ENCODE measurements around the gene LPAR3.

Gene LPAR3

DNA sequence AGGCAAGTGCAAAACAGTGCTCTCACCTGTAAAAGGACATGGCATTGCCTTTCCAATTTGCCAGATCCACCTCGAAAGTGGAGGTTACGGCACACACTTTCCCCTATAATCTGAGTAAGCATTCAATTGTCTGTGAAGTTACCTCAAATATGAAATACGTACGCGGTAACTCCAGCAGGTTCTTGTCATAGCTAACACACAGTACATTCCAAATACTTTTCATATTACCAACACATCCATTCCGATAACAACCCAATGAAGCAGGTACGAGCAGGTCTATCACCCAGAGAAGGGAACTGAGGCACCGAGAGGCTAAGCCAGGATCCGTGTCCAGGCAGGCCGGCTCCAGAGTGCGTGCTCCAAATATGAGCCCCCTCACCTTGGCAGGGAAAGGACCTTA, 46.8 kb upstream of the LPAR3 start:
- no peaks in the 10 kb centered on the region for H3K9me2 ChIP-seq (replicated peaks; ENCODE audit: control insufficient read depth, low read length)
- peaks cover 20% of the 10 kb centered on the region for H3K36me3 ChIP-seq (ENCODE audit: control insufficient read depth, low read length)
- H3K27ac ChIP-seq (ENCODE audit: low read depth, low read length), result no peak overlapping the region
- H3K27me3 ChIP-seq (ENCODE audit: control insufficient read depth, low read length), result no peaks in the 10 kb centered on the region
- H3K4me1 ChIP-seq (ENCODE audit: control insufficient read depth, low read length), result peaks cover 3% of the 10 kb centered on the region
- no peaks in the 10 kb centered on the region for H4K20me1 ChIP-seq (ENCODE audit: control insufficient read depth, insufficient read depth, low read depth, low read length)
- no peak overlapping the region for H3K4me3 ChIP-seq (ENCODE audit: low read length)
- H3K9me3 ChIP-seq (ENCODE audit: control insufficient read depth, insufficient read depth, low read length), result no peaks in the 10 kb centered on the region
- 0 out of 2 replicates have a peak, but pooled peaks cover 3% of the 10 kb centered on the region for H3F3A ChIP-seq (ENCODE audit: control insufficient read depth, insufficient read depth)
- no peaks in the 10 kb centered on the region for H3K79me2 ChIP-seq (ENCODE audit: control insufficient read depth, low read length)
- no peak for TF ChIP-seq EZH2phosphoT487 (IDR thresholded peaks at IDR 0.05; ENCODE audit: borderline replicate concordance, low read length)
- TF ChIP-seq, protein P1, sequence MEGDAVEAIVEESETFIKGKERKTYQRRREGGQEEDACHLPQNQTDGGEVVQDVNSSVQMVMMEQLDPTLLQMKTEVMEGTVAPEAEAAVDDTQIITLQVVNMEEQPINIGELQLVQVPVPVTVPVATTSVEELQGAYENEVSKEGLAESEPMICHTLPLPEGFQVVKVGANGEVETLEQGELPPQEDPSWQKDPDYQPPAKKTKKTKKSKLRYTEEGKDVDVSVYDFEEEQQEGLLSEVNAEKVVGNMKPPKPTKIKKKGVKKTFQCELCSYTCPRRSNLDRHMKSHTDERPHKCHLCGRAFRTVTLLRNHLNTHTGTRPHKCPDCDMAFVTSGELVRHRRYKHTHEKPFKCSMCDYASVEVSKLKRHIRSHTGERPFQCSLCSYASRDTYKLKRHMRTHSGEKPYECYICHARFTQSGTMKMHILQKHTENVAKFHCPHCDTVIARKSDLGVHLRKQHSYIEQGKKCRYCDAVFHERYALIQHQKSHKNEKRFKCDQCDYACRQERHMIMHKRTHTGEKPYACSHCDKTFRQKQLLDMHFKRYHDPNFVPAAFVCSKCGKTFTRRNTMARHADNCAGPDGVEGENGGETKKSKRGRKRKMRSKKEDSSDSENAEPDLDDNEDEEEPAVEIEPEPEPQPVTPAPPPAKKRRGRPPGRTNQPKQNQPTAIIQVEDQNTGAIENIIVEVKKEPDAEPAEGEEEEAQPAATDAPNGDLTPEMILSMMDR (IDR thresholded peaks at IDR 0.05; ENCODE audit: low read depth, low read length, poor library complexity, severe bottlenecking), result no peak
- no peak overlapping the region for H3K4me2 ChIP-seq (ENCODE audit: low read length)

DNA sequence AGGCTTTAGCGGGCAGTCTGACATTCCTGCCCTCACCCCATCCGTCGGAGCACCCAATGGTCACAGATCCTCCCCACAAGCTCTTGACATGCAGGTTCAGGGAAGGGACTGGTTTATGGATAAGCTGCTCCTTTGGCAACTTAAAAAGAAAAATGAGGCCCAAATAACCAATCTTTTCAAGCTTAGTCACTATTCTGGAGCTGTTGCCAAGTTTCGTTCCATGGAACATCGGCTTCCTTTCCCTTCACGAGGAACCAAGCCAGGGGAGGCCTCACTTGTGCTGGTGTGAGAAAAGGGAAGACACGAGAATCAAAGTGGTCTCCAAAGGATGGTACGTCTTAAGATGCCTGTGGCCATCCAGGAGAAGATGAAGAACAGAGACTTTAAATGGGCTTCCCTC, 46.1 kb upstream of the LPAR3 start:
- Histone ChIP-seq H3K4me1 (ENCODE audit: control insufficient read depth, low read length) (no peaks in the 10 kb centered on the region), H3K27ac (ENCODE audit: low read depth, low read length) (no peak overlapping the region), H3K9me3 (ENCODE audit: control insufficient read depth, insufficient read depth, low read length) (no peaks in the 10 kb centered on the region), H3K4me3 (ENCODE audit: low read length) (no peak overlapping the region), H3K9me2 (replicated peaks; ENCODE audit: control insufficient read depth, low read length) (no peaks in the 10 kb centered on the region), H4K20me1 (ENCODE audit: control insufficient read depth, insufficient read depth, low read depth, low read length) (no peaks in the 10 kb centered on the region), H3K27me3 (ENCODE audit: control insufficient read depth, low read length) (no peaks in the 10 kb centered on the region), H3K36me3 (ENCODE audit: control insufficient read depth, low read length) (peaks cover 23% of the 10 kb centered on the region), H3F3A (ENCODE audit: control insufficient read depth, insufficient read depth) (0 out of 2 replicates have a peak, but pooled peaks cover 3% of the 10 kb centered on the region), H3K4me2 (ENCODE audit: low read length) (no peak overlapping the region), H3K79me2 (ENCODE audit: control insufficient read depth, low read length) (no peaks in the 10 kb centered on the region)
- TF ChIP-seq, protein P1 (IDR thresholded peaks at IDR 0.05; ENCODE audit: low read depth, low read length, poor library complexity, severe bottlenecking), result no peak
- TF ChIP-seq EZH2phosphoT487 (IDR thresholded peaks at IDR 0.05; ENCODE audit: borderline replicate concordance, low read length), result no peak

DNA sequence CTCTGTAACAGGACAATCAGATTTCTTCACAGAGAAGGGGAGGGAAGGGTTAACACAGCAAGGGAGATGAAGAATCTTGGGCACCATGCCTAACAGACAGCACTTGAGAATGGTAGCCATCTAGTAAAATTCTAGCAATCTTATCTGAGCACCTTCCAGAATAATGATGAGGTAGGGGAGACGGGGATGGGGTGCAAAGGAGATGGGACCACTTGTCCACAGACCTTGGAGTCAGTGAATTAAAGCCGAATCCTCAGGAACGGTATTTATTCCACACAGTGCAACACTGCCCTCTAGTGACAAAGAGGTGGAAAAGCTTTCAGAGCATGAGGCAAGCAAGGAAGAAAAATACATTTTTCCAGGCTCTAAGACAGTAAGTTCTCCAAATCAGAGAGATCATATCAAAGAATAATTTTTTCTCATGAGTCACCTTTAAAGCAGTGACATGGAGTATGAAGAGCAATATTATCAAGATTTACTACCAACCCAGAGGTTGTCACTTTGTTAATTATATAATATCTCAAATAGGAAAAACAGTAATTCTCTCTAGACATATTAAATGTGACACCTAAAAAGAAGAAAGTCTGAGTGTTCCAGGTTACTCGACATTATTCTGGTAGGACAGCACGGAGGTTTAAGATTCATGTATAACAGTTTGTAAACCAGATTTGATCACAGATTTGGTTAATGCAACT, 43.3 kb upstream of the LPAR3 start:
- H4K20me1 ChIP-seq (ENCODE audit: control insufficient read depth, insufficient read depth, low read depth, low read length), result no peaks in the 10 kb centered on the region
- peaks cover 19% of the 10 kb centered on the region for H3K36me3 ChIP-seq (ENCODE audit: control insufficient read depth, low read length)
- no peaks in the 10 kb centered on the region for H3K79me2 ChIP-seq (ENCODE audit: control insufficient read depth, low read length)
- no peak overlapping the region for H3K27ac ChIP-seq (ENCODE audit: low read depth, low read length)
- 0 out of 2 replicates have a peak, but pooled peaks cover 3% of the 10 kb centered on the region for H3F3A ChIP-seq (ENCODE audit: control insufficient read depth, insufficient read depth)
- TF ChIP-seq, protein P1 (IDR thresholded peaks at IDR 0.05; ENCODE audit: low read depth, low read length, poor library complexity, severe bottlenecking), result peak; percentile 93
- TF ChIP-seq EZH2phosphoT487 (IDR thresholded peaks at IDR 0.05; ENCODE audit: borderline replicate concordance, low read length), result no peak
- H3K9me3 ChIP-seq (ENCODE audit: control insufficient read depth, insufficient read depth, low read length), result no peaks in the 10 kb centered on the region
- H3K4me2 ChIP-seq (ENCODE audit: low read length), result no peak overlapping the region
- H3K9me2 ChIP-seq (replicated peaks; ENCODE audit: control insufficient read depth, low read length), result no peaks in the 10 kb centered on the region
- H3K4me3 ChIP-seq (ENCODE audit: low read length), result no peak overlapping the region
- no peaks in the 10 kb centered on the region for H3K27me3 ChIP-seq (ENCODE audit: control insufficient read depth, low read length)
- H3K4me1 ChIP-seq (ENCODE audit: control insufficient read depth, low read length), result no peaks in the 10 kb centered on the region

Data from DOHH2 (cell line).